ENCODE results near the gene ARMS2. TPM values are rescaled to one million over a fixed set of nuclear protein-coding genes. Genes with fewer than 3 reads are reported as not detected.
A peak's percentile ranks its signal among the peaks of the same experiment; 100 is the strongest.

The ARMS2 gene
- polyA plus RNA-seq, 1 of the 3 experiments (the other 2 are of a cell fraction), result not detected

- Histone ChIP-seq H3K9ac (no peak overlapping the region), H3K9me2 (no peaks in the 10 kb centered on the region), H3K4me1 (ENCODE audit: control insufficient read depth in 1 of 2, insufficient read depth in 2 of 2, low read depth in 1 of 2, low read length in 1 of 2) (no peaks in the 10 kb centered on the region), H3K27me3 (ENCODE audit: insufficient read depth) (no peaks in the 10 kb centered on the region), H3K79me2 (ENCODE audit: insufficient read depth) (no peaks in the 10 kb centered on the region), H3K27ac (ENCODE audit: low read depth in 2 of 2, low read length in 1 of 2) (no peak overlapping the region), H3K4me3 (ENCODE audit: low read depth in 2 of 2, low read length in 1 of 2) (no peak overlapping the region; a peak in 1 of 4 replicates), H3F3A (replicated peaks; ENCODE audit: insufficient read depth) (peaks cover 2% of the 10 kb centered on the region), H4K20me1 (ENCODE audit: insufficient read depth) (no peaks in the 10 kb centered on the region), H3K36me3 (replicated peaks in 1 of 2; ENCODE audit: control insufficient read depth in 1 of 2, insufficient read depth in 2 of 2, low read length in 1 of 2) (peaks cover 5 to 8% of the 10 kb centered on the region in 2 experiments), H3K4me2 (no peak overlapping the region), H2AFZ (ENCODE audit: low read depth) (no peak overlapping the region), H3K9me3 (no peaks in the 10 kb centered on the region)
- ChIA-PET POLR2A (no interaction called here), CTCF (interaction anchor here (0.6 to 4.3 kb wide), 70 partner anchors 8 to 405 kb away, joined by 3 to 139 read pairs (median 4); partner anchors contain the start of gene PLEKHA1)
- TF ChIP-seq RAD21 (IDR thresholded peaks at IDR 0.05; ENCODE audit: low read length) (peak; percentile 85), IRF3 (IDR thresholded peaks at IDR 0.05; ENCODE audit: low read depth, low read length) (no peak), SMC3 (IDR thresholded peaks at IDR 0.05; ENCODE audit: low read depth, low read length) (peak; percentile 74), USF2 (IDR thresholded peaks at IDR 0.05; ENCODE audit: borderline replicate concordance, low read depth, low read length) (no peak), FOSL2 (IDR thresholded peaks at IDR 0.05; ENCODE audit: borderline replicate concordance, low read depth) (no peak), TCF12 (IDR thresholded peaks at IDR 0.05) (no peak), CTCF (IDR thresholded peaks at IDR 0.05) (peak; percentile 79)
- DNase-seq, result peak; percentile 47
- WGBS (ENCODE audit: low lambda C conversion rate), result 30% methylated on average over 3 of the region's 3 CpGs
These were observed 19.1 kb upstream of the ARMS2 start for GRCh38 chr10:122435212-122435827.

- no peak for DNase-seq
- Histone ChIP-seq H3K79me2 (ENCODE audit: insufficient read depth) (no peaks in the 10 kb centered on the region), H3K9me3 (peaks cover 6% of the 10 kb centered on the region; the same call in 1 of the 2 replicates), H3K36me3 (replicated peaks in 1 of 2; ENCODE audit: control insufficient read depth in 1 of 2, insufficient read depth in 2 of 2, low read length in 1 of 2) (no peaks in the 10 kb centered on the region), H4K20me1 (ENCODE audit: insufficient read depth) (no peaks in the 10 kb centered on the region), H3K4me1 (ENCODE audit: control insufficient read depth in 1 of 2, insufficient read depth in 2 of 2, low read depth in 1 of 2, low read length in 1 of 2) (no peaks in the 10 kb centered on the region), H3F3A (replicated peaks; ENCODE audit: insufficient read depth) (peaks cover 6% of the 10 kb centered on the region), H3K9ac (0 out of 2 replicates have a peak overlapping the region, but pooled peaks have one; percentile 1), H3K27me3 (ENCODE audit: insufficient read depth) (no peaks in the 10 kb centered on the region), H3K4me2 (no peak overlapping the region), H3K4me3 (ENCODE audit: low read depth in 2 of 2, low read length in 1 of 2) (no peak overlapping the region), H2AFZ (ENCODE audit: low read depth) (peak overlapping the region; percentile 69; the same call in 1 of the 2 replicates), H3K9me2 (no peaks in the 10 kb centered on the region), H3K27ac (ENCODE audit: low read depth in 2 of 2, low read length in 1 of 2) (peak overlapping the region in 1 of 2 experiments; percentile 22; a peak in 1 of 4 replicates)
- WGBS (ENCODE audit: low lambda C conversion rate), result 38% methylated on average over 7 of the region's 7 CpGs
- CTCF ChIA-PET, result interaction anchor here (0.8 to 1.9 kb wide), 2 partner anchors 124 to 143 kb away, joined by 3 to 6 read pairs; no protein-coding TSS in a partner anchor
- TF ChIP-seq RAD21 (IDR thresholded peaks at IDR 0.05; ENCODE audit: low read length) (no peak), FOSL2 (IDR thresholded peaks at IDR 0.05; ENCODE audit: borderline replicate concordance, low read depth) (peak; percentile 40; the same call in 1 of the 2 replicates)
- POLR2A ChIA-PET, result no interaction called here
These were observed 12.5 kb upstream of the ARMS2 start for GRCh38 chr10:122441961-122442360.
